SK-N-SH (cell line): ENCODE data around the gene CPXM1. TPM values are rescaled to one million over a fixed set of nuclear protein-coding genes. Genes with fewer than 3 reads are reported as not detected.

Experiments used
- CTCF ChIA-PET: fragments of 300-600, 350-600 bp; formaldehyde crosslinking; extraction: SDS; loops from one replicate; lab custom pipeline; 2021; lab: Yijun Ruan, JAX
- POLR2A ChIA-PET: fragments of 350-600 bp; sonication (Branson Sonifier 250); formaldehyde crosslinking; extraction: SDS; loops from one replicate; lab custom pipeline; 2020; ENCODE audit warnings: antibody characterized with exemption, inconsistent platforms; lab: Yijun Ruan, JAX
- DNase-seq: peaks from one replicate; pipeline ENCODE4 v3.0.0; 2012
- H2AFZ ChIP-seq: fragments of 200-600 bp; sonication (generic); 2 replicates; pipeline ENCODE4 v1.8.1; 2016; ENCODE audit warnings: antibody characterized with exemption, mild to moderate bottlenecking, low read depth
- H3F3A ChIP-seq: fragments of 200-600 bp; sonication (generic); replicated peaks from 2 replicates; pipeline ENCODE3; 2016; ENCODE audit warnings: antibody characterized with exemption, mild to moderate bottlenecking; ENCODE audit not compliant: insufficient read depth
- H3K27ac ChIP-seq, 2 experiments: fragments of 200-500 bp in 1 of 2; fragments of 200-600 bp in 1 of 2; sonication (Bioruptor generic) in 1 of 2; sonication (generic), shearing (Covaris generic) in 1 of 2; 2 replicates each; pipeline versions ENCODE4 v1.5.1 to v1.6.1; 2014 to 2016; ENCODE audit warnings: low read depth in 2 of 2, inconsistent platforms in 1 of 2, low read length in 1 of 2, mild to moderate bottlenecking in 1 of 2, mixed read lengths in 1 of 2
- H3K27me3 ChIP-seq: fragments of 200-600 bp; sonication (generic), shearing (Covaris generic); 2 replicates; pipeline ENCODE4 v1.6.1; 2016; ENCODE audit warnings: mixed run types; ENCODE audit not compliant: insufficient read depth
- H3K36me3 ChIP-seq, 2 experiments: fragments of 200-500 bp in 1 of 2; fragments of 200-600 bp in 1 of 2; sonication (Bioruptor generic) in 1 of 2; sonication (generic) in 1 of 2; replicated peaks in 1 of 2; 2 replicates each; pipeline versions ENCODE3 to v1.5.1; 2014 to 2016; ENCODE audit warnings: low read length in 1 of 2, mild to moderate bottlenecking in 1 of 2; ENCODE audit not compliant: insufficient read depth in 2 of 2, control insufficient read depth in 1 of 2
- H3K4me1 ChIP-seq, 2 experiments: fragments of 200-500 bp in 1 of 2; fragments of 200-600 bp in 1 of 2; sonication (Bioruptor generic) in 1 of 2; sonication (generic), shearing (Covaris generic) in 1 of 2; 2 replicates each; pipeline versions ENCODE4 v1.5.1 to v1.6.1; 2014 to 2016; ENCODE audit warnings: low read depth in 1 of 2, low read length in 1 of 2, mixed run types in 1 of 2; ENCODE audit not compliant: insufficient read depth in 2 of 2, control insufficient read depth in 1 of 2
- H3K4me2 ChIP-seq: fragments of 200-600 bp; sonication (generic), shearing (Covaris generic); 2 replicates; pipeline ENCODE4 v1.6.1; 2017; ENCODE audit warnings: mixed run types
- H3K4me3 ChIP-seq, 2 experiments: fragments of 200-500 bp in 1 of 2; fragments of 200-600 bp in 1 of 2; sonication (Bioruptor generic) in 1 of 2; sonication (generic), shearing (Covaris generic) in 1 of 2; 2 replicates each; pipeline versions ENCODE4 v1.5.1 to v1.8.1; 2014 to 2016; ENCODE audit warnings: low read depth in 2 of 2, inconsistent platforms in 1 of 2, low read length in 1 of 2, mild to moderate bottlenecking in 1 of 2, mixed read lengths in 1 of 2, moderate library complexity in 1 of 2
- H3K79me2 ChIP-seq: fragments of 200-600 bp; sonication (generic); 2 replicates; pipeline ENCODE4 v1.8.1; 2017; ENCODE audit warnings: mild to moderate bottlenecking; ENCODE audit not compliant: insufficient read depth
- H3K9ac ChIP-seq: fragments of 200-600 bp; sonication (generic); 2 replicates; pipeline ENCODE4 v1.6.1; 2017; ENCODE audit warnings: mixed run types
- H3K9me2 ChIP-seq: fragments of 200-600 bp; sonication (generic); 2 replicates; pipeline ENCODE4 v1.6.1; 2017; ENCODE audit warnings: mixed run types
- H3K9me3 ChIP-seq: fragments of 200-600 bp; sonication (generic); 2 replicates; pipeline ENCODE4 v1.6.1; 2017; ENCODE audit warnings: mixed run types, mild to moderate bottlenecking, moderate library complexity
- H4K20me1 ChIP-seq: fragments of 200-600 bp; sonication (generic); 2 replicates; pipeline ENCODE4 v1.6.1; 2017; ENCODE audit warnings: mild to moderate bottlenecking, mixed run types; ENCODE audit not compliant: insufficient read depth
- ELF1 ChIP-seq: IDR thresholded peaks from 2 replicates; pipeline ENCODE4 v1.4.0; 2012
- EZH2phosphoT487 ChIP-seq: fragments of 200-600 bp; sonication (generic); IDR thresholded peaks from 2 replicates; pipeline ENCODE4 v1.6.1; 2017; ENCODE audit warnings: low read depth, mixed run types, mild to moderate bottlenecking, antibody characterized with exemption, moderate library complexity, borderline replicate concordance
- FOSL2 ChIP-seq: IDR thresholded peaks from 2 replicates; pipeline ENCODE4 v1.4.0; 2012; ENCODE audit warnings: low read depth, mild to moderate bottlenecking, moderate library complexity, borderline replicate concordance
- IRF3 ChIP-seq: fragments of 150-350 bp; IDR thresholded peaks from 2 replicates; pipeline ENCODE4 v1.6.1; 2016; ENCODE audit warnings: mild to moderate bottlenecking, low read depth, low read length
- SIN3A ChIP-seq: IDR thresholded peaks from 2 replicates; pipeline ENCODE4 v1.6.1; 2012; ENCODE audit warnings: low read depth, mild to moderate bottlenecking, low read length, moderate library complexity, borderline replicate concordance
- TAF1 ChIP-seq: IDR thresholded peaks from 2 replicates; pipeline ENCODE4 v1.6.1; 2012; ENCODE audit warnings: low read depth, mild to moderate bottlenecking, low read length, moderate library complexity, borderline replicate concordance
- TCF12 ChIP-seq: IDR thresholded peaks from 2 replicates; pipeline ENCODE4 v1.4.0; 2012
- TEAD4 ChIP-seq: IDR thresholded peaks from 2 replicates; pipeline ENCODE4 v1.4.0; 2012; ENCODE audit warnings: mild to moderate bottlenecking, borderline replicate concordance; ENCODE audit not compliant: insufficient read depth
- USF1 ChIP-seq: IDR thresholded peaks from 2 replicates; pipeline ENCODE4 v1.4.0; 2012; ENCODE audit warnings: low read depth, borderline replicate concordance
- USF2 ChIP-seq: fragments of 150-350 bp; IDR thresholded peaks from 2 replicates; pipeline ENCODE4 v1.6.1; 2017; ENCODE audit warnings: antibody characterized with exemption, low read length, low read depth, borderline replicate concordance
- ZBTB33 ChIP-seq: IDR thresholded peaks from 2 replicates; pipeline ENCODE4 v1.4.0; 2012; ENCODE audit warnings: low read depth, borderline replicate concordance
- WGBS: methylation state at CpG from one replicate; pipeline ENCODE4 v1.1.6; 2017; ENCODE audit warnings: low lambda C conversion rate; 5-methylcytosine and 5-hydroxymethylcytosine counted together
- polyA plus RNA-seq, 3 experiments: library from polyadenylated mRNA; depleted of rRNA; stranded (reverse); fragments of >200 nt; gene quantifications; 2 replicates each; pipeline ENCODE4 v1.2.3, GENCODE V29; 2012

Gene CPXM1
- polyA plus RNA-seq, 1 of the 3 experiments (the other 2 are of a cell fraction): 99.9 TPM

- Histone ChIP-seq H2AFZ (no peak overlapping the region), H3K9me3 (no peaks in the 10 kb centered on the region), H3K9me2 (no peaks in the 10 kb centered on the region), H3K4me3 (no peak overlapping the region), H3K79me2 (no peaks in the 10 kb centered on the region), H3K36me3 (no peaks in the 10 kb centered on the region), H3K4me2 (no peak overlapping the region), H3F3A (no peaks in the 10 kb centered on the region), H3K27me3 (no peaks in the 10 kb centered on the region), H3K4me1 (peaks cover 0 to 7% of the 10 kb centered on the region in 2 experiments; a peak in 1 of 4 replicates), H3K27ac (no peak overlapping the region), H3K9ac (no peak overlapping the region), H4K20me1 (no peaks in the 10 kb centered on the region)
- no peak for DNase-seq
- POLR2A ChIA-PET: no interaction called here
- CTCF ChIA-PET: interaction anchor here (0.5 kb wide), 1 partner anchor 1989 kb away, joined by 3 read pairs; no protein-coding TSS in a partner anchor
- TF ChIP-seq TCF12: no peak
- WGBS: 70% methylated on average over 16 of the region's 16 CpGs
Measured at GRCh38 chr20:2804041-2804828, 3.8 kb upstream of the CPXM1 start.

DNA sequence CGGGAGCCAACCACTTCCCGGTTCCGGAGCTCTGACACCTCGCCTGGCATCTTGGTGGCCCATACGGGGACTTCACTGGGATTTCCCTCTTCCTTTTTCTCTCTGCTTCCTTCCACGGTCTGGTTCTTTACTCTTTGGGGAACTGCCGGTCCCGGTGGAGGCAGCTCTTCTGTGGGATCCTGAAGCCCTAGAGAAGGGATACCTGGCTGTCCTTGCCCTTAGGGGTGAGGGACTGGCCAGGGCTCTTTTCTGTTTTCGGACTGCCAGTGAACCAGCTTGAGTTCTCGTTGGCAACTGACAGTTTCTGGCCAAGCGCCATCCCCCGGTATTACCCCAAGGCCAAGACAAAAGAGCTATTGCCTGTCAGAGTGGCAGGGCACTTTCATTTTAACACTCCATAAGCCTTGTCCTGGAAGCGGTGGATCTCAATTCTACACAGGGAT is 880 bp upstream of the CPXM1 start:
- Histone ChIP-seq H3K4me1 (peaks cover 0 to 14% of the 10 kb centered on the region in 2 experiments; a peak in 1 of 4 replicates), H3K9ac (no peak overlapping the region), H3K4me2 (peak overlapping the region; percentile 78; the same call in 1 of the 2 replicates), H3K9me2 (no peaks in the 10 kb centered on the region), H3K9me3 (no peaks in the 10 kb centered on the region), H3K36me3 (peaks cover 0 to 9% of the 10 kb centered on the region in 2 experiments), H3K27ac (peak overlapping the region in 1 of 2 experiments; percentile 83; a peak in 2 of 4 replicates), H3K79me2 (no peaks in the 10 kb centered on the region), H3K4me3 (peak overlapping the region in 1 of 2 experiments; percentile 60; a peak in 2 of 4 replicates), H3F3A (no peaks in the 10 kb centered on the region), H3K27me3 (no peaks in the 10 kb centered on the region), H4K20me1 (no peaks in the 10 kb centered on the region), H2AFZ (peak overlapping the region; percentile 87; the same call in 1 of the 2 replicates)
- DNase-seq: no peak
- TF ChIP-seq USF2: no peak
- no peak for TF ChIP-seq ELF1
- TF ChIP-seq SIN3A: no peak
- no peak for TF ChIP-seq TEAD4
- TF ChIP-seq FOSL2: no peak
- TF ChIP-seq USF1: no peak
- TF ChIP-seq EZH2phosphoT487: no peak
- TF ChIP-seq IRF3: no peak
- TF ChIP-seq ZBTB33: no peak
- TF ChIP-seq TAF1: no peak
- POLR2A ChIA-PET: interaction anchor here (2.0 kb wide), 1 partner anchor 149 kb away, joined by 11 read pairs; the partner anchor contains the start of gene NOP56
- 80% methylated on average over 10 of the region's 13 CpGs for WGBS
- CTCF ChIA-PET: interaction anchor here (0.9 to 1.5 kb wide), 5 partner anchors 13 to 71 kb away, joined by 3 to 4 read pairs (median 3); partner anchors contain the start of gene C20orf141
